SK-N-SH treated with all-trans-retinoic acid at 6 μM for 48 hours (cell line): ENCODE measurements around the gene CAMSAP2.

ENCODE experiments used
- ATAC-seq: fragments of 200-7000 bp; cut with Tn5 transposase; 3 replicates; pipeline ENCODE4 v1.9.1; 2020; ENCODE audit warnings: mild to moderate bottlenecking, moderate library complexity
- ARNTL ChIP-seq: fragments of 450-650 bp; formaldehyde crosslinking; IDR thresholded peaks from 2 replicates; pipeline ENCODE4 v1.5.0; 2020; ENCODE audit warnings: low read depth, mild to moderate bottlenecking, moderate library complexity, borderline replicate concordance
- BACH2 ChIP-seq: fragments of 250-450 bp; sonication (Bioruptor Pico); IDR thresholded peaks from 2 replicates; pipeline ENCODE4 v1.9.0; 2021; ENCODE audit warnings: mild to moderate bottlenecking, borderline replicate concordance
- CREB5 ChIP-seq: fragments of 250-450 bp; sonication (Bioruptor Pico); IDR thresholded peaks from 2 replicates; pipeline ENCODE4 v1.5.1; 2020; ENCODE audit warnings: low read depth, mild to moderate bottlenecking, moderate library complexity
- CSRNP3 ChIP-seq: fragments of 250-450 bp; sonication (Bioruptor Pico); IDR thresholded peaks from 2 replicates; pipeline ENCODE4 v1.5.1; 2021; ENCODE audit warnings: mild to moderate bottlenecking, moderate library complexity
- ESRRG ChIP-seq: fragments of 250-450 bp; sonication (Bioruptor Pico); IDR thresholded peaks from 2 replicates; pipeline ENCODE4 v1.6.1; 2021; ENCODE audit warnings: mild to moderate bottlenecking
- GLIS3 ChIP-seq: fragments of 250-450 bp; sonication (Bioruptor Pico); IDR thresholded peaks from 2 replicates; pipeline ENCODE4 v1.5.0; 2020; ENCODE audit warnings: mild to moderate bottlenecking, moderate library complexity
- ISL1 ChIP-seq: fragments of 250-450 bp; sonication (Bioruptor Pico); IDR thresholded peaks from 2 replicates; pipeline ENCODE4 v2.1.2; 2022; ENCODE audit warnings: mild to moderate bottlenecking, moderate library complexity
- OSR1 ChIP-seq: fragments of 250-450 bp; sonication (Bioruptor Pico); IDR thresholded peaks from 2 replicates; pipeline ENCODE4 v1.8.0; 2022; ENCODE audit warnings: moderate library complexity, mild to moderate bottlenecking, inconsistent platforms
- PATZ1 ChIP-seq: fragments of 250-450 bp; sonication (Bioruptor Pico); IDR thresholded peaks from 2 replicates; pipeline ENCODE4 v1.8.0; 2020; ENCODE audit warnings: mild to moderate bottlenecking, moderate library complexity, borderline replicate concordance
- POU6F1 ChIP-seq: fragments of 250-450 bp; sonication (Bioruptor Pico); IDR thresholded peaks from 2 replicates; pipeline ENCODE4 v1.8.0; 2021; ENCODE audit warnings: low read depth, mild to moderate bottlenecking, moderate library complexity, borderline replicate concordance
- PPARA ChIP-seq: fragments of 250-450 bp; sonication (Bioruptor Pico); IDR thresholded peaks from 2 replicates; pipeline ENCODE4 v1.5.0; 2020; ENCODE audit warnings: mild to moderate bottlenecking, borderline replicate concordance
- RARB ChIP-seq: fragments of 250-450 bp; sonication (Bioruptor Pico); IDR thresholded peaks from 2 replicates; pipeline ENCODE4 v1.8.0; 2021; ENCODE audit warnings: mild to moderate bottlenecking, moderate library complexity
- SNAI2 ChIP-seq: fragments of 250-450 bp; sonication (Bioruptor Pico); IDR thresholded peaks from 2 replicates; pipeline ENCODE4 v1.5.0; 2020; ENCODE audit warnings: mild to moderate bottlenecking, moderate library complexity
- TCF4 ChIP-seq: fragments of 250-450 bp; sonication (Bioruptor Pico); IDR thresholded peaks from 2 replicates; pipeline ENCODE4 v1.8.0; 2021; ENCODE audit warnings: mild to moderate bottlenecking, moderate library complexity, borderline replicate concordance
- ZC3H10 ChIP-seq: fragments of 250-450 bp; sonication (Bioruptor Pico); IDR thresholded peaks from 2 replicates; pipeline ENCODE4 v1.5.1; 2021; ENCODE audit warnings: mild to moderate bottlenecking, moderate library complexity
- ZFP3 ChIP-seq: fragments of 250-450 bp; sonication (Bioruptor Pico); IDR thresholded peaks from 2 replicates; pipeline ENCODE4 v1.5.0; 2020; ENCODE audit warnings: mild to moderate bottlenecking, moderate library complexity
- ZFP30 ChIP-seq: fragments of 450-650 bp; formaldehyde crosslinking; IDR thresholded peaks from 2 replicates; pipeline ENCODE4 v1.5.0; 2022; ENCODE audit warnings: mild to moderate bottlenecking, moderate library complexity
- ZNF70 ChIP-seq: fragments of 450-650 bp; formaldehyde crosslinking; IDR thresholded peaks from 2 replicates; pipeline ENCODE4 v1.5.0; 2020; ENCODE audit warnings: mild to moderate bottlenecking, moderate library complexity
- ZNF8 ChIP-seq: fragments of 450-650 bp; formaldehyde crosslinking; IDR thresholded peaks from 2 replicates; pipeline ENCODE4 v1.5.0; 2020; ENCODE audit warnings: mild to moderate bottlenecking, moderate library complexity

The CAMSAP2 gene

GRCh38 chr1:200704986-200705500, 33.6 kb upstream of the CAMSAP2 start:
- ATAC-seq, result no peak
- TF ChIP-seq POU6F1 (CRISPR knock-in tag) (no peak), CSRNP3 (CRISPR knock-in tag) (no peak), ZFP3 (no peak), ZFP30 (CRISPR knock-in tag) (no peak), ZNF8 (CRISPR knock-in tag) (no peak), RARB (CRISPR knock-in tag) (no peak), GLIS3 (CRISPR knock-in tag) (no peak), ISL1 (CRISPR knock-in tag) (no peak), BACH2 (CRISPR knock-in tag) (no peak), TCF4 (CRISPR knock-in tag) (no peak), ZC3H10 (no peak), PPARA (no peak), CREB5 (CRISPR knock-in tag) (no peak), OSR1 (no peak), PATZ1 (CRISPR knock-in tag) (no peak)

- peak; percentile 76 for ATAC-seq
- TF ChIP-seq ARNTL (CRISPR knock-in tag) (no peak), ZC3H10 (peak; percentile 90)
These were observed 32.4 kb upstream of the CAMSAP2 start for GRCh38 chr1:200706111-200706814.

- no peak for ATAC-seq
- TF ChIP-seq PATZ1 (CRISPR knock-in tag) (no peak), PPARA (no peak), ZC3H10 (no peak), BACH2 (CRISPR knock-in tag) (no peak), ZNF70 (CRISPR knock-in tag) (no peak), CREB5 (CRISPR knock-in tag) (no peak), ESRRG (CRISPR knock-in tag) (no peak), ARNTL (CRISPR knock-in tag) (no peak), TCF4 (CRISPR knock-in tag) (no peak), POU6F1 (CRISPR knock-in tag) (no peak), ZFP30 (CRISPR knock-in tag) (no peak), OSR1 (no peak), RARB (CRISPR knock-in tag) (no peak), CSRNP3 (CRISPR knock-in tag) (no peak), SNAI2 (CRISPR knock-in tag) (no peak)
These were observed 31.6 kb upstream of the CAMSAP2 start for GRCh38 chr1:200707116-200707515.
